OCI-LY7 (cell line): ENCODE data around the gene BACH2. TPM values are rescaled to one million over a fixed set of nuclear protein-coding genes. Genes with fewer than 3 reads are reported as not detected.

Experiments used
- BruUV-seq: library from RNA; stranded (reverse); fragments of 400-500 nt; replicated peaks from 2 replicates; lab custom pipeline; 2021; lab: Mats Ljungman, UMichigan
- CTCF ChIA-PET: fragments of 300-600 bp; sonication (Branson Sonifier 250); formaldehyde crosslinking; loops from one replicate; lab custom pipeline; 2022; ENCODE audit warnings: antibody characterized with exemption; ENCODE audit not compliant: unreplicated experiment; lab: Charles Lee
- POLR2A ChIA-PET: fragments of 300-600 bp; sonication (Branson Sonifier 250); formaldehyde crosslinking; loops from one replicate; lab custom pipeline; 2022; ENCODE audit warnings: antibody characterized with exemption; lab: Charles Lee
- DNase-seq: peaks from one replicate; pipeline ENCODE4 v3.0.0-alpha.2; 2015; ENCODE audit warnings: low spot score
- H2AFZ ChIP-seq: fragments of 200-600 bp; sonication (generic), shearing (Covaris generic); 2 replicates; pipeline ENCODE4 v1.6.1; 2014; ENCODE audit warnings: mild to moderate bottlenecking, antibody characterized with exemption, low read length, moderate library complexity
- H3K27ac ChIP-seq: fragments of 200-600 bp; sonication (generic); 2 replicates; pipeline ENCODE4 v1.5.1; 2014; ENCODE audit warnings: mixed run types, low read depth, mild to moderate bottlenecking, moderate library complexity, low read length, inconsistent platforms; ENCODE audit not compliant: poor library complexity, severe bottlenecking
- H3K36me3 ChIP-seq: fragments of 200-600 bp; sonication (generic); 2 replicates; pipeline ENCODE4 v1.6.1; 2014; ENCODE audit warnings: mild to moderate bottlenecking, antibody characterized with exemption, low read length, moderate library complexity, mixed read lengths; ENCODE audit not compliant: insufficient read depth
- H3K4me1 ChIP-seq: fragments of 200-600 bp; sonication (generic); 2 replicates; pipeline ENCODE4 v1.5.1; 2014; ENCODE audit warnings: mild to moderate bottlenecking, low read length; ENCODE audit not compliant: insufficient read depth, poor library complexity, severe bottlenecking
- H3K4me2 ChIP-seq: fragments of 200-600 bp; sonication (generic); 2 replicates; pipeline ENCODE4 v1.6.1; 2014; ENCODE audit warnings: mild to moderate bottlenecking, low read length
- H3K4me3 ChIP-seq: fragments of 200-600 bp; sonication (generic); 2 replicates; pipeline ENCODE4 v1.5.1; 2014; ENCODE audit warnings: mild to moderate bottlenecking, low read depth, low read length; ENCODE audit not compliant: poor library complexity, severe bottlenecking
- H3K79me2 ChIP-seq: fragments of 200-600 bp; sonication (generic); 2 replicates; pipeline ENCODE4 v1.6.1; 2016; ENCODE audit warnings: low read depth, mild to moderate bottlenecking, low read length, moderate library complexity, mixed read lengths; ENCODE audit not compliant: insufficient read depth
- H3K9me2 ChIP-seq: fragments of 200-600 bp; sonication (generic); 2 replicates; pipeline ENCODE4 v1.6.1; 2016; ENCODE audit warnings: mild to moderate bottlenecking, low read length, mixed read lengths; ENCODE audit not compliant: insufficient read depth
- H3K9me3 ChIP-seq: fragments of 200-600 bp; sonication (generic); 2 replicates; pipeline ENCODE4 v1.6.1; 2014; ENCODE audit warnings: mild to moderate bottlenecking, mixed run types, low read length, mixed read lengths
- H4K20me1 ChIP-seq: fragments of 200-600 bp; sonication (generic); 2 replicates; pipeline ENCODE4 v1.6.1; 2014; ENCODE audit warnings: mild to moderate bottlenecking, antibody characterized with exemption, low read length, moderate library complexity, mixed read lengths; ENCODE audit not compliant: insufficient read depth
- CTCF ChIP-seq: fragments of 200-600 bp; sonication (generic); conservative IDR thresholded peaks from 2 replicates; pipeline ENCODE4 v1.5.1; 2014; ENCODE audit warnings: mild to moderate bottlenecking, antibody characterized with exemption, low read length, moderate library complexity, mixed read lengths
- EZH2phosphoT487 ChIP-seq: fragments of 200-600 bp; sonication (generic); IDR thresholded peaks from 2 replicates; pipeline ENCODE4 v1.6.1; 2018; ENCODE audit warnings: low read depth, borderline replicate concordance, mild to moderate bottlenecking, mixed run types, antibody characterized with exemption, low read length, moderate library complexity, mixed read lengths
- intact Hi-C: fragments of 100-400 bp; cut with micrococcal nuclease; formaldehyde crosslinking; loops from one replicate; pipeline ENCODE4 v1.10.0; 2022; ENCODE audit not compliant: unreplicated experiment
- total RNA-seq, 2 experiments: library from RNA; depleted of rRNA in 1 of 2; stranded (reverse); fragments of >200 nt in 1 of 2; shearing (Covaris generic) in 1 of 2; gene quantifications; 2 replicates each; pipeline ENCODE4 v1.2.3, GENCODE V29; 2014 to 2022

The BACH2 gene
- total RNA-seq, 2 experiments from 2014 or later: 92.0 to 163 TPM

- Histone ChIP-seq H3K4me2 (peak overlapping the region; percentile 69), H3K4me1 (peaks cover 100% of the 10 kb centered on the region), H3K4me3 (peak overlapping the region; percentile 43), H4K20me1 (no peaks in the 10 kb centered on the region), H3K36me3 (no peaks in the 10 kb centered on the region; the same call in 1 of the 2 replicates), H3K27ac (peak overlapping the region; percentile 97), H3K9me2 (no peaks in the 10 kb centered on the region), H3K79me2 (no peaks in the 10 kb centered on the region), H2AFZ (peak overlapping the region; percentile 83), H3K9me3 (peaks cover 6% of the 10 kb centered on the region; the same call in 1 of the 2 replicates)
- intact Hi-C loops: loop anchor here (1.0 to 2.0 kb wide), 4 partner anchors 12 to 59 kb away; partner anchors contain the start of gene BACH2
- no peak for TF ChIP-seq CTCF
- TF ChIP-seq EZH2phosphoT487: no peak
- TSS peak; percentile 88 for BruUV-seq
- ChIA-PET POLR2A (interaction anchor here (0.6 to 6.8 kb wide), 29 partner anchors 8 to 77 kb away, joined by 3 to 74 read pairs (median 5); no protein-coding TSS in a partner anchor), CTCF (interaction anchor here (0.8 to 1.7 kb wide), 5 partner anchors 12 to 65 kb away, joined by 3 to 6 read pairs (median 4); no protein-coding TSS in a partner anchor)
- peak; percentile 44 for DNase-seq
These were observed 19.3 kb upstream of the BACH2 start for GRCh38 chr6:90315986-90316385.

GRCh38 chr6:90315354-90315950 lies 18.8 kb upstream of the BACH2 start:
- Histone ChIP-seq H4K20me1 (no peaks in the 10 kb centered on the region), H3K4me1 (peaks cover 100% of the 10 kb centered on the region), H3K9me3 (peaks cover 6% of the 10 kb centered on the region; the same call in 1 of the 2 replicates), H3K36me3 (no peaks in the 10 kb centered on the region; the same call in 1 of the 2 replicates), H3K4me2 (peak overlapping the region; percentile 69), H3K4me3 (peak overlapping the region; percentile 43), H3K79me2 (no peaks in the 10 kb centered on the region), H3K9me2 (no peaks in the 10 kb centered on the region), H3K27ac (peak overlapping the region; percentile 97), H2AFZ (peak overlapping the region; percentile 83)
- DNase-seq: peak; percentile 92
- CTCF ChIA-PET: interaction anchor here (0.6 to 1.7 kb wide), 6 partner anchors 11 to 263 kb away, joined by 3 to 6 read pairs (median 4); no protein-coding TSS in a partner anchor
- intact Hi-C loops: loop anchor here (1.0 to 2.0 kb wide), 3 partner anchors 11 to 60 kb away; partner anchors contain the start of gene BACH2
- no TSS peak for BruUV-seq
- POLR2A ChIA-PET: interaction anchor here (0.6 to 6.8 kb wide), 33 partner anchors 8 to 77 kb away, joined by 3 to 74 read pairs (median 5); no protein-coding TSS in a partner anchor
- TF ChIP-seq EZH2phosphoT487 (no peak), CTCF (no peak)
